Measurements from ENCODE around the gene ADGRE1.

GRCh38 chr19:6890401-6890913, 3.1 kb downstream of the ADGRE1 start:
- TF ChIP-seq CHD1 (IDR thresholded peaks at IDR 0.05; ENCODE audit: low read depth, low read length) (no peak), CTCF (conservative IDR thresholded peaks at IDR 0.05; ENCODE audit: low read depth, low read length) (no peak), RCOR1 (IDR thresholded peaks at IDR 0.05; ENCODE audit: insufficient replicate concordance, low read length) (no peak), POLR2A (IDR thresholded peaks at IDR 0.05; ENCODE audit: low read depth, low read length) (no peak), RAD21 (IDR thresholded peaks at IDR 0.05; ENCODE audit: low read length) (no peak), SMC3 (IDR thresholded peaks at IDR 0.05; ENCODE audit: low read depth, low read length) (no peak), MAFK (IDR thresholded peaks at IDR 0.05; ENCODE audit: low read depth, low read length) (no peak), CEBPB (IDR thresholded peaks at IDR 0.05; ENCODE audit: low read depth, low read length) (no peak), MAZ (IDR thresholded peaks at IDR 0.05; ENCODE audit: borderline replicate concordance, low read depth, low read length) (no peak), RFX5 (IDR thresholded peaks at IDR 0.05; ENCODE audit: low read depth, low read length) (no peak), NFE2L2 (IDR thresholded peaks at IDR 0.05; ENCODE audit: low read depth, low read length) (no peak), BHLHE40 (IDR thresholded peaks at IDR 0.05; ENCODE audit: low read depth, low read length) (no peak), FOS (IDR thresholded peaks at IDR 0.05; ENCODE audit: low read depth, low read length) (no peak), USF2 (IDR thresholded peaks at IDR 0.05; ENCODE audit: low read depth, low read length) (no peak)
